GM21619 (cell line): ENCODE data around the gene PDE6H.
A peak's percentile ranks its signal among the peaks of the same experiment; 100 is the strongest.

Source experiments
- ATAC-seq: cut with Tn5 transposase; IDR thresholded peaks from one replicate; pipeline ENCODE4 v1.9.1; 2021; ENCODE audit not compliant: unreplicated experiment

PDE6H gene

GRCh38 chr12:14968478-14968877 is 4.4 kb upstream of the PDE6H start:
- no peak for ATAC-seq

DNA sequence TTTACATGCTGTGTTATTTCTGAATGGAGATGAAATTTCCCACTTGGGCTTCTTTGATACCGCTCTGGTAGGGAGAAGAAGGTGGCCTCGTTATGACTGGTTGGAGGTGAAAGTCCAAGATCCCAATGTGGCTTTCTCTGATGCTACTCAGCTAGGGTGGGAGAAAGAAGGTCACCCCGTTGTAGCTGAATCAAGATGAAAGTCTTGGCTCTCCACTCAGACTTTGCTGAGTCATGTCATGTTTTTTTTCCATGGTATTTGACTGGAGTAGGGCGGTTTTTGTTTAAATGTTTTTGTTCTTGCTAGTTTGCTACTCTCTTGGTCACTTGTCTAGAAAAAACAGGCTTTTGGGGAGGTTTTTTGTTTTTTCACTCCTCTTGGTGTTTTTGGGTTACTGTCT is 2.4 kb upstream of the PDE6H start:
- ATAC-seq, result no peak

DNA sequence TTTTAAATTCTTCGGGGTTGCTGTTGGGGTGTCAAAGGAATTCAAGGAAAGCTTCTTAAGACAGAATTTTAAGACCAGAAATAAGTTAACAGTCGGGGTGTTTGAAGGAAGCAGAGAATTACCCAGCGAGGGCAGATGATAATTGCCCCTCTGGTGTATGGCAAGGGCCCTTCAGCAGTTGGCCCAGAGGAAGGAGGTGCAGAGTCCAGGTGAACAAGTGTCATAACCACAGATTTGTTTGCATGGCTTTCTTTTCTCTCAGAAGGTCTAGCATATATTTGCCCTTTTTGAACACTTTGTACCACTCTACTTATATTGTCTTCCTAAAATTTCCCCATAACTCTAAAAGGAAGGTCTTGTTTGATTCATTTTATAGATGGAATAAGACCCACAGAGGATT is 1.8 kb downstream of the PDE6H start:
- no peak for ATAC-seq

DNA sequence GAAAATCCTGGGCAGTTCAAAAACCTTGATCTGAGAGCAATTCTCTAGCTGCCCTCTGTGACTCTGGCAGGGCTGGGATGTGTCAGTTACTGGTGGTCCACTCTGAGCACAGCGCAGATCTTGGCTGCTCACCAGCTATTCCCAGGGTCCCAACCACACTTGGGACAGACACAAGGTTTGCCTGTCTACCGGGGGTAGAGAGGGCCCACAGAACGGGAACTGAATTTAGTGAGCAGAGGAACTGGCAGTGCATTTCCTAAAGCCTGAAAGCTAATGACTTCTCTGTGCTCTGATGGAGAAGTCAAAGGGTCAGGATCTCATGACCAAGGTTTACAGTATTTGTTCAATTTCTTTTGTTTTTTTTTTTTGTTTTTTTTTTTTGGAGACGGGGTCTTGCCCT is 2.6 kb downstream of the PDE6H start:
- ATAC-seq, result no peak

DNA sequence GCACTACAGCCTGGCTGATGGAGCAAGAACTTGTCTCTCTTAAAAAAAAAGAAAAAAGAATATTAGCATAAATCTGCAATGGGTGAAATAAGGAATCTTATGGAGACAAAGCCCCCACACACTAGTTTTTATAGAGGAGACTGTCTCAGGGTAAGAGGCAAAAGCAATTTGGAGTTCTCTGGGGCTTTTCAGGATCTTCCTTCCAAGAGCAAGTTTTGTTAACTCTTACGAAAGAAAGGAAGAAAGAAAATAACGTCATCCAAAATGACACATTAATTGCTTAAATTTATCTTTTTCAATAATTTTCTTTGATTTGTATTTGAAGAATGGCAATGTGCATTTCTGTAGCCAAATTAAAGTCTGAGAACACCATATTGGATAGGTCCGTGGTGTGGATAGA is 3.8 kb downstream of the PDE6H start:
- no peak for ATAC-seq

DNA sequence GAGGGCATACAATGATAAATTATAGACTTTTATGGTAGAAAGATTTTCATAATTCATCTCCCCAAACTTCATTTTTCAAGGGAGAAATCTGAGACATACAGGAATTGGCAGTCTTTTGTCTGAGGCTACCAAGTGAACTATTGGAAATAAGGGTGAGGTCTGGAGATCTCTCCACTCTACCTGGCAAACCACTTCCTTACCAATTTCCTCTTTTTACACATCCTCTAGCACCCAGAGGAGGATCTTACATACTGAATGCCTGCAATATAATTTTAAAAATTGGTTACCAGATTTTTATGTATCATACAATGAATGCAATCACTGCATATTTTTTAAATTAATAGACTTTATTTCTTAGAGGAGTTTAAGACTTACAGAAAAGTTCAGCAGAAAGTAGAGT is 6.6 kb downstream of the PDE6H start:
- no peak for ATAC-seq

DNA sequence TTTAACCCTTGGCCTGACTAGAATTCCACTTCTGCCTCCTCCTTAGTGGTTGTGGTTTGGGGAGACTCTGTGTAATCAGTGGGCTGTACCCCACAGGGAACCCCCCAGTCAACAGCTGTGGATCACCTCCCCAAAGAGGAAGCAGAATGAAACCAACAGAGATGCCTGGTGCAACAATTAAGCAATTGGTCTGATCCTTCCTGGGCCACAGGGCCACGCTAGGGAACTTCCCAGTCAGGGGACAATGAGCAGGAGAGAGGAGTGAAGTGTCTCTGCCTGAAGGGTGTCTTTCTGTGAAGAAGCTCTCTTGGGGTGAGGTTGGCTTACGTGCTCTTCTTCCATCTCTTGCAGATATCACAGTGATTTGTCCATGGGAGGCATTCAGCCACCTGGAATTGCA is 8.2 kb downstream of the PDE6H start:
- ATAC-seq, result no peak

DNA sequence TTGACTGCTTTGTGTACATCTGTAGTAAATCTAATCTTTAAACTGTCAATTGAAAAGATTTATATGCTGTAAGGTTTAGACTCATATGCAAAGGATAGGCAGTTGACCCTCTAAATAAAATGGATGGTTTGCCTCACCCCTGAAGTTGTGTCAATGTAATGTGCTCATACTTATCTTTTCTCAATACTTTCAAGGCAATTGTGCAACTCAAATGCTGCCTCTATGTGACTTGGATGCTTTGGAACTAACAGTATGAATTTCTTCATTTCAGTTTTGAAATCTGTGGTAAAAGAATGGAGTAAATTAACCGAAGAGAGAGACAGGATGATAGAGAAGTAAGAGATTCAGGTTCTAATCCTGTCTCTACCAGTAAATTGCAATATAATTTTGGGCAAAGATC is 9.7 kb downstream of the PDE6H start:
- no peak for ATAC-seq

GRCh38 chr12:14982991-14983390 is 10.1 kb downstream of the PDE6H start:
- no peak for ATAC-seq

DNA sequence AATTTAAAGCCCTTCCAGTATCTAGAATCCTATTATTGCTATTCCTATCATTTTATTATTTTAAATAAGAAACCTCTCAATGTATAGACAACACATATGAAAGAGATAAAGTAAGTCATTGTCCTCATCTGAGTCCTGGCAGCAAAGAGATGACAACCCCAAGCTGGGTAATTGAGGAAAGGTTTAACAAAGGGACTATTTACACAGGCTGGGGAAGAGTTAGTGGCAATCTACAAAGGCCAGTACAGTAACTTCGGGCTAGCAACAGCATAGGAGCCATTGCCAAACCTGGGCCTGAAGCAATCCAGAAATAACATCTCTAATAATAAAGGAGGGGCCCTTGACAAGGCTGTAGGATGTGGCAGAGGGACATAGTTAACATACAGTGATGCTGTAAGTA is 11.2 kb downstream of the PDE6H start:
- no peak for ATAC-seq

- no peak for ATAC-seq
These were observed 12.0 kb downstream of the PDE6H start for GRCh38 chr12:14984766-14985285.

- no peak for ATAC-seq
These were observed 13.6 kb downstream of the PDE6H start for GRCh38 chr12:14986449-14986848.

DNA sequence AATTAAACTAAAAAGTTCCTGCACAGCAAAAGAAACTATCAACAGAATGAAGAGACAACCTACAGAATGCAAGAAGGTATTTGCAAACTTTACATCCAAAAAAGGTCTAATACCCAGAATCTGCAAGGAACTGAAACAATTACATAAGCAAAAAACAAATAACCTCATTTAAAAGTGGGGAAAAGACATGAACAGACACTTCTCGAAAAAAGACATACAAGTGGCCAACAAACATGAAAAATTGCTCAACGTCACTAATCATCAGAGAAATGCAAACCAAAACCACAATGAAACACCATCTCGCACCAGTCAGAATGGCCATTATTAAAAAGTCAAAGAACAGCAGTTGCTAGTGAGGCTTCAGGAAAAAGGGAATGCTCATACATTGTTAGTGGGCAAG is 15.2 kb downstream of the PDE6H start:
- ATAC-seq, result no peak

DNA sequence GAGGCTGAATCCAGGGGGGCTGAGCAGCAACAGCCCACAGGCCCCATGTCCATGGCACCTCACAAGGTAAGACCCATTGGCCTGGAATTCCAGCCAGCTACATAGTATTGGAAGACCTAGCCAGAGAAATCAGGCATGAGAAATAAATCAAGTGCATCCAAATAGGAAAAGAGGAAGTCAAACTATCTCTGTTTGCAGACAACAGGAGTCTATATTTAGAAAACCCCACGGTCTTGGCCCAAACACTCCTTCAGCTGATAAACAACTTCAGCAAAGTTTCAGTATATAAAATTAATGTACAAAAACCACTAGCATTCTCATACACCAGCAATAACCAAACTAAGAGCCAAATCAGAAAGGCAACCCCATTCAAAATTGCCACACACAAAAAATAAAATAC is 16.9 kb downstream of the PDE6H start:
- peak; percentile 52 for ATAC-seq

DNA sequence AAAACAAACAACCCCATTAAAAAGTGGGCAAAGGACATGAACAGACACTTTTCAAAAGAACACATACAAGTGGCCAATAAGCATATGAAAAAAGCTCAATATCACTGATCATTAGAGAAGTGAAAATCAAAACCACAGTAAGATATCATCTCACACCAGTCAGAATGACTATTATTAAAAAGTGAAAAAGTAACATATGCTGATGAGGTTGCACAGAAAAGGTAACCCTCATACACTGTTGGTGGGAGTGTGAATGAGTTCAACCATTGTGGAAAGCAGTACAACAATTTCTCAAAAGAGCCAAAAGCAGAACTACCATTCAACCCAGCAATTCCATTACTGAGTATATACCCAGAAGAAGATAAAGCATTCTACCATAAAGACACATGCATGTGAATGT is 18.2 kb downstream of the PDE6H start:
- ATAC-seq, result no peak

DNA sequence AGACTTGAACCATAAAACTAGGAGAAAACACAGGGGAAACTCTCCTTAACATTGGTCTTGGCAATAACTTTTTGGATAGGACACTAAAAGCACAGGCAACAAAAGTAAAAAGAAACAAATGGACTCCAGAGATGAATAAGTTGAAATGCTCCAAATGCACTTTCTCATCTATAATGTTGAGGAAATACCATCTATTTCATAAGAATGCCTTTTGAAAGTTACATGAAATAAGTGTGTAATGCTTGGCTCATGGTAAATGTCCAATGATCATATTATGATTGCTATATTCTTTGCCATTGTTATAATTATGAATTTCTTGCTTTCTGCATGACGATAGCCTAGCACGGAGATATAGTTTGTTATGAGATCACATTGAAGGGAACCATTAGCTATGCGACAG is 19.8 kb downstream of the PDE6H start:
- no peak for ATAC-seq

GRCh38 chr12:14993117-14993516 is 20.3 kb downstream of the PDE6H start:
- no peak for ATAC-seq

- ATAC-seq, result no peak
These were observed 20.9 kb downstream of the PDE6H start for GRCh38 chr12:14993537-14994266.

DNA sequence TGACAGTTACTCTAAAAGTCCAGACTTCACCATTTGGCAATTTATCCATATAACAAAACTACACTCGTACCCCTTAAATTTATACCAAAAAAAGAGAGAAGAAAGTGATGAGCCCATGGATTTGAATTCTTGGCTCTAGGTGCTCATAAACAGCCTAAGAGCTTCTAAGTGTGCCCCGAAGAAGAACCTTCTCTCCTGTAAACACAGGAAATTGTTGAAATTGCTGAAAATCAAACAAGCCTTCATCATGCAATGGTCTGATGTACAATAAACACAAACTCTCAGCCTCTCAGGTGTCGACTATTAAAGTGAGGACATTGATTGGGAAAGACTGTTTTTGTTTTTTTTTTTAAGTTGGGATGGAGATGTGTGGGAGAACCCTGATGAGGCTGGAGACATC is 21.8 kb downstream of the PDE6H start:
- no peak for ATAC-seq

- no peak for ATAC-seq
These were observed 23.0 kb downstream of the PDE6H start for GRCh38 chr12:14995583-14996425.

DNA sequence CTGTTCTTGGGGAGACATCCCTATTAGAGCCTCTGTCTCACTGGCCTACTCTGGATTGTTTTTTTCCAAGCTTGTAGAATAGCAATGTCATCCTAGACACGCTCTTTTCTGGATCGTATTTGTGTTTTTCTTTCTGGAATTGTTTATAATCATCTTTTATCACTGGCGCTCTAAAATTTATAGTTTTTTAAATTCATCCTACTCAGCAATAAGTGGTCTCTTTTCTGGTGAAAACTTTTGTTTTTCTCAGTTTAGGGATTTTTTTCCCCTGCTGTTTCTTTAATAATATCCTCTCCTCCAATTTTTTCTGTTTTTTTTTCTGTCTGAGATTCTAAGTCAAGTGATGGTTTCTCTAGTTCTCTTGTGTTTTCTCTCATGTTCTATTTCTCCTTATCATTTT is 25.2 kb downstream of the PDE6H start:
- ATAC-seq, result no peak

DNA sequence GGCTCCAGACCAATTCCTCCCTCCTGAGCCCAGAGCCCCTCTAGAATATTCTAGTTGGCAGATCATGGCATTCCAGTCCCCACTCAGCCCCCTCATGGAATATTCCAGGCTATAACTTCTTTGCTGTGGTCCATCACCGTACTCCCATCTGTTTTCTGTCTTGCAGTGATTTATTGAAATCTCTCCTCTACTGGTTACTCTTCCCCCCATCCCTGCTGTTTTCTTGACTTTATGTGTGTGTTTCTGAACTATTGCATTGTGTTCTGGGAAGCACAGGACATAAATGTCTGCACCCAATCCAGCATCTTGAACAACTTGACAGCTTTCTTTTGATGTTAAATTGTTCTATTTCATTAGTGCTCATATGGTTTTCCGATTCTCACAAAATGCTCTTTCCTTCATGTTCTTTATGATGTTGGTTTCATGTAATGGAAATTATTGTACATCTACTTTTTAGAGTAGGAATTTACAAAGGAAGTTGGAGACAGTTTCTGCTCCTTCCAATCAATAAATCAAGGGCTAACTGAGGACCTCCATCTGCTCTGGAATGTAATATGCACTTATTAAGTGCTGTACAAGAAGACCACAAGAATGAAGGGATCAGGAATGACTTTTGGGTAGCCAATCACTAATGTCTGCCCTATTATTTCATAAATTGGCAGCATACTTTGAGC is 26.3 kb downstream of the PDE6H start:
- ATAC-seq, result no peak
